OCI-LY3 (cell line): ENCODE data around the gene PSME4.

Experiments
- EZH2phosphoT487 ChIP-seq: fragments of 200-600 bp; shearing (Covaris generic); IDR thresholded peaks from 2 replicates; pipeline ENCODE4 v1.6.1; 2018; ENCODE audit warnings: antibody characterized with exemption, mixed run types, low read depth
- TF ChIP-seq, protein P1 (sequence below): fragments of 200-600, 300-600 bp; sonication (generic); IDR thresholded peaks from 2 replicates; pipeline ENCODE4 v1.5.1; 2014; ENCODE audit warnings: antibody characterized with exemption, low read length, low read depth

DNA sequence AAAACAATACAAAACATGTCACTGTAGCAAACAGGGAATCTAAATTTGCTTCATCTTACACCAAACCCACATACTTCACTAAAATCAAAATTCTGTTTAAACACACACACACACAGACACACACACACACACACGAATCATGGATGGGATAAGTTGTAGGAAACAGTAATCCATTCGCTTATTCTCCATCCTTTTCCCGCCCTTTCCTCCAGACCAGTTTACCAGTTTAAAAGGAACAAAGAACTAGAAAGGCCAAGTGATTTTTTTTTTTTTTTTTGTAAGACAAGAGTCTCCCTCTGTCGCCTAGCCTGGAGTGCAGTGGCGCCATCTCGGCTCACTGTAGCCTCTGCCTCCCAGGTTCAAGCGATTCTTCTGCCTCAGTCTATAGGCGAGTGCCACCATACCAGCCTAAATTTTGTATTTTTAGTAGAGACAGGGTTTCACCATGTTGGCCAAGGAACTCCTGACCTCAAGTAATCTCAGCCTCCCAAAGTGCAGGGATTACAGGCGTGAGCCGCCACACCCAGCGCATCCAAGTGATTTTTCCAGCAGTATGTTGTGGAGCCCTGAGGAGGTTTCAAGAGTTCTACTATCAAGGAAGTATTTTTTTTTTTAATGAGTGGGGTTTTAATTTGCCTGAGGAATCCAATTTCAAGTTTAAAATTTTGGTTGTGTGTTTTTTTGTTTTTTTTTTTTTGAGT is 5.7 kb downstream of the PSME4 start:
- TF ChIP-seq, protein P1, sequence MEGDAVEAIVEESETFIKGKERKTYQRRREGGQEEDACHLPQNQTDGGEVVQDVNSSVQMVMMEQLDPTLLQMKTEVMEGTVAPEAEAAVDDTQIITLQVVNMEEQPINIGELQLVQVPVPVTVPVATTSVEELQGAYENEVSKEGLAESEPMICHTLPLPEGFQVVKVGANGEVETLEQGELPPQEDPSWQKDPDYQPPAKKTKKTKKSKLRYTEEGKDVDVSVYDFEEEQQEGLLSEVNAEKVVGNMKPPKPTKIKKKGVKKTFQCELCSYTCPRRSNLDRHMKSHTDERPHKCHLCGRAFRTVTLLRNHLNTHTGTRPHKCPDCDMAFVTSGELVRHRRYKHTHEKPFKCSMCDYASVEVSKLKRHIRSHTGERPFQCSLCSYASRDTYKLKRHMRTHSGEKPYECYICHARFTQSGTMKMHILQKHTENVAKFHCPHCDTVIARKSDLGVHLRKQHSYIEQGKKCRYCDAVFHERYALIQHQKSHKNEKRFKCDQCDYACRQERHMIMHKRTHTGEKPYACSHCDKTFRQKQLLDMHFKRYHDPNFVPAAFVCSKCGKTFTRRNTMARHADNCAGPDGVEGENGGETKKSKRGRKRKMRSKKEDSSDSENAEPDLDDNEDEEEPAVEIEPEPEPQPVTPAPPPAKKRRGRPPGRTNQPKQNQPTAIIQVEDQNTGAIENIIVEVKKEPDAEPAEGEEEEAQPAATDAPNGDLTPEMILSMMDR: no peak
- no peak for TF ChIP-seq EZH2phosphoT487
